GM18511 (cell line): ENCODE results near the gene SMIM45.

ENCODE experiments used
- ATAC-seq: cut with Tn5 transposase; IDR thresholded peaks from one replicate; pipeline ENCODE4 v1.9.1; 2021; ENCODE audit warnings: mild to moderate bottlenecking, moderate library complexity; ENCODE audit not compliant: unreplicated experiment

The SMIM45 gene

GRCh38 chr22:41951898-41952474, at the start of gene SMIM45:
Gene SMIM45, plus strand, starts transcription at chr22:41952150.
- ATAC-seq: no peak

- ATAC-seq: no peak
These were observed 49.0 kb upstream of the SMIM45 start for GRCh38 chr22:41902932-41903421.

DNA sequence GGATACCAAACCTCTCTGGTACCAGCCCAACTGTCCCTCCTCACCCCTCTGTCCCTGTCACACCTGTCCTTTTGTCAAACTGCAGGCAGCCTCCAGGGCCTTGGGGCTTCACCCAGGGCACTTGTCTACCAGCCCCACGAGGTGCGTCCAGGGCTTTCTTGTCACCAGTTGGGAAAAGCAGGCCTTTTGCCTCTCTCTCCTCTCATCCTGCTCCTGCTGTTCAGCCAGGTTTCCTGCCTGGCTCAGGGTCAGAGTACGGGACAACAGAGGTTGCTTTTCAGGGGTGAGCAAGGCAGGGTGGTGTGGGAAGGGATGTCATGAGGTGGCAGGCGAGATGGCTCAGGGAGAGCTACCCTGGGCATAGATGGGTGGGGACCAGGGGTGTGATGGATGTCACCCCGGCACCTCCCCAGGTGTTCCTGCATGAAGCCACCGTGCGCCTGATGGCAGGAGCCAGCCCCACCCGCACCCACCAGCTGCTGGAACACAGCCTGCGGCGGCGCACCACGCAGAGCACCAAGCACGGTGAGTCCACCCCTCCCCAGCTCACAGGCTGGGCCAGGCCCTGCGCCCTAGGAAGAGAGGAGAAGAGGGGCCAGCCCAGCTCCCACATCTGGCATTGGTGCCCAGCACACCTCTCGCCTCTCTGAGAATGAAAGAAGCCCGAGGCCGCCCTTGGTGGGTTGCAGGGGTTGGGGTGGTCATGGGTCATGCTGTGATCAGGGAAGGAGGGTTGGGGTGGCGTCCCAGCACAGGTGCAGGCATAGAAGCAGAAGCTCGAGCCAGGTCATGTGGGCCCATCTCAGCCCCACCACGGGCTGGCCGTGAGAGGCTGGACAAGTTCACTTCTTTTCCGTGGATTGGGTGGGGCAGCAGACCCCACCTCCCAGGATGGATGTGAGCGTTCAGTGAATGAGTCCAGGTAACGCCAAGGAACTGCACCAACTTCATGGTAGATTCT, 47.2 kb upstream of the SMIM45 start:
- ATAC-seq: no peak

DNA sequence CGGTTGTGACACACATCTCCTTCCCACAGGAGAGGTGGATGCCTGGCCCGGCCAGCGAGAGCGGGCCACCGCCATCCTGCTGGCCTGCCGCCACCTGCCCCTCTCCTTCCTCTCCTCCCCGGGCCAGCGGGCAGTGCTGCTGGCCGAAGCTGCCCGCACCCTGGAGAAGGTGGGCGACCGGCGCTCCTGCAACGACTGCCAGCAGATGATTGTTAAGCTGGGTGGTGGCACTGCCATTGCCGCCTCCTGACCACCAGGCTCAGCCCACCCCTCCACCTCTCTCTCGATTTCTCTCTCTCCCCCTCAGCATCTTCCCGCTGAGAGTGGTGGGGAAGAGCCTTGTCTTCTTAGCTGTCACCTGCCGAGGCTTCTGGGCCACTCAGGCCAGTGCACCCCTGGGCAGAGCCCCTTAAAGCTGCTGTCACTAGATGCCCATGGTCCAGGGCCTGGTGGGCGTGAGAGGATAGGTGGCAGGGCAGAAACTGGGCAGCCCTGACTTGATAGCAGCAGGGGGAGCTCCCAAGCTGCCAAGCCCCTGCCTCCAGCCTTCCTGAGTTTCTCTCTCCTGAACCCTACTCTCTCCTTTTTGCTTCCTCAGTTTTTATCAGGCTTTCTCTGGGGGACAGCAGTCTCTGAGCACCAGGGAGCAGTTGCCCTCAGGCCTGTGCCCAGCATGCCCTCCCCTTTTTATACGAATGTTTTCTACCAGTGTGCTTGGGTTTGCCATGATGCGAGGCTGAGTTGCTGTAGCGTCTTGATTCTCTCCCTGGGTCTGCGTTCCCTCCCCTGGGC, 46.3 kb upstream of the SMIM45 start:
- ATAC-seq: no peak

DNA sequence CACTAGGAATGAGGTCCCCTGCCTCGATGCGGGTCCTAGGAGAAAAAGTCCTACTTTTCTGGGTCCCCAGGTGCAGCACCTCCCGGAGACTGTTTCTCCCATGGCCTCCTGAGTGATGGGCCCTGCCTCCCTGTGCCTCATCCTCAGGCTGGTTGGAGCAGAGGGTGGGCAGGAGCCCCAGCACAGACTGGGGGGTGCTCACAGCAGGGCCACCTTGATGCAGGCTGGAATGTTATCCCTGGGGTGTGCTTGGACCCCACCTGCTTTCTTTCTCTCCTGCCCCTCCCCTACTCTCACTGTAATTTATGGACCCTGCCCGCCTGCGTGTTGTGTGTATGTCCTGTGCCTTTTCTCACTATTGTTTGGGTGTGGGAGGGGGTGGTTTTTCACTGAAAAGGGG, 45.1 kb upstream of the SMIM45 start:
- no peak for ATAC-seq

- ATAC-seq: no peak
These were observed 44.2 kb upstream of the SMIM45 start for GRCh38 chr22:41907436-41908401.

- no peak for ATAC-seq
These were observed 43.3 kb upstream of the SMIM45 start for GRCh38 chr22:41908411-41909309.

GRCh38 chr22:41909310-41910049, 42.5 kb upstream of the SMIM45 start:
- no peak for ATAC-seq

GRCh38 chr22:41910050-41911000, 41.6 kb upstream of the SMIM45 start:
- no peak for ATAC-seq

DNA sequence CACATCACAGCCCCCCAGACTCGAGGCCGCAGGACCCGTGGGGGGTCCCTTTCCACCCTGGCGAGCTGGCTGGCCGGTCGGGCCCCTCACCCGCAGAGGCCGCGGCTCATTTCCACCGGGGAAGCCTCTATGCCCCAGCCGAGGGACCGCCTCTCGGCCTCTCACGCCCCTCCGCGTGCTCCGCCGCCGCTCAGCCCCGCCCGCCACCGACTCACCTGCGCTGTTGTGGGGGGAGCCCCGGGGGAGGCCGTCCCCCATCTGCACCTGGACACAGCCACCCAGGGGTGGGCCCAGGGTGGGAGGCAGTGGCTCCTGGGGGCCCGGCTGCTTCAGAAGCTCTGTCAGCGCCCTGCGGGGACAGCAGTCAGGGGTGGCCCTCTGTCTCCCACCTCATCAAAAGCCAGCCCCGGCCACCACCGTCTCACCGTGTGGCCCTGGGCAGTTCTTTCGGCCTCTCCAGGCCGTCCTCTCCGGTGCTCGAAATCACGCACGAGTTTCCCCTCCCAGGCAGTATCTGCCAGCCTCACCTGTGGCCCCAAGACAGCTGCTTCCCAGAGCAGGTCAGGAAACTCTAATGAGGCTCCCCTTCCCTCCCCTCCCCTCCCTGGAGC, 40.8 kb upstream of the SMIM45 start:
- no peak for ATAC-seq

DNA sequence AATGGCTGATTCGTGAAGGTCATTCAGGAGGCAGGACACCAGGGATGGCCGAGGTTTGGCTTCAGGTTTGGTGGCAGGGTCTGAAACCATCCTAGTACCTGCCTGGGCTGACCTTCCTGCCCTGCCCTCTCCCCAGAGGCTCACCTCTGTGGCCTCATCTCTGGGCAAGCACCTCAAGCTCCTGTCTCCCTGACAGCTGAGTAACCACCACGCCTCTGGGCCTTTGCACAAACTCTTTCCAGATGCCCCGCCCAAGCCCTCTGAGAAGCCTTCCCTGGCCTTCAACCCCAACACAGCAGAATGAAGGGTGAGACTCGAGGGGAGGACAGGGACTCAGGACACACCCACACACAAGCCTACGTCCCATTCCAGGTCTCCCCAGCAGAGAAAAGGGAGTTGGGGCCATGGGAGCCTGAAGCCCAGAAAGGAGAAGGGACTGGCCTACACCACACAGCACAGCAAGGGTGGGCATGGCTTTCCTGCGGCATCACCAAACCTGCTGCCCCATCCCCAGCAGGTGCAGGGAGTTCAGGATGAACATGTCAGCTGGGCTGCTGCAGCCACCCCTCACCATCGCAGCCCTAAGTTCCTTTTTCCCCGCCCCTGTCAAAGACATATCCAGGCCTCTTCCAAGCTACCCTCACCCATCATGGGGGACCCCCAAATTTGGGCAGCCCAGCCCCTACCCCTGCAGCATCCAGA, 39.5 kb upstream of the SMIM45 start:
- ATAC-seq: no peak

DNA sequence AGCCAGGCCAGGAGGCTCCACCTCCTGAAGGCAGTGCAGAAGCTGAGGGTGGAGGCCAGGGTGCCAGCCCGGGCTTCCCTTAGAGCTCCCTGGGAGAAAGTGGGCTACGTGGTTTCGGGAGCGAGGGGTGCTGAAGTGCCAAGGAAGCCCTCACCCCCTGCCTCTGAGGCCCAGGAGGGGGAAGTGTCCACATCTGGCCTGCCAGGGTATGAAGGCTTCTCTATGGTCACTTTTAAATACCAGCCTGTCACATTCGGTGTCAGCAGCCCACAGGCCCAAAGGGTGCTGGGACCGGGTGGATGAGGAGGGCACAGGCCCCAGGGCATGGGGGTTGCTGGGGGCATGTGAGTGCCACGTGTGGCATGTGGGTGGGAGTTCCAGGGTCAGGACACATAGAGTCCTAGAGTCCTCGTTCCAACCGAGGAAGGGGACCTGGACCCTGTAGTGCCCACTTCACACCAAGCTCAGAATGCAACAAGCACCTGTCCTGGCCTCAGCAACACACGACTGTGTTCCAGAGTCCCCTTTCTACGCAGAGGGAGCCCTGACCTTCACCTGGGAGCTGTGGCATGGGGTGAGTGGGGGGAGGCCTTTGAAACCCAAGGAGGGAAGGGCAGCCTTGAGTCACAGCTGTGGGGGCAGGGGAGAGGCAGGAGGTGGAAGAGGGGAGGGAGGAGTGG, 38.8 kb upstream of the SMIM45 start:
- ATAC-seq: no peak

DNA sequence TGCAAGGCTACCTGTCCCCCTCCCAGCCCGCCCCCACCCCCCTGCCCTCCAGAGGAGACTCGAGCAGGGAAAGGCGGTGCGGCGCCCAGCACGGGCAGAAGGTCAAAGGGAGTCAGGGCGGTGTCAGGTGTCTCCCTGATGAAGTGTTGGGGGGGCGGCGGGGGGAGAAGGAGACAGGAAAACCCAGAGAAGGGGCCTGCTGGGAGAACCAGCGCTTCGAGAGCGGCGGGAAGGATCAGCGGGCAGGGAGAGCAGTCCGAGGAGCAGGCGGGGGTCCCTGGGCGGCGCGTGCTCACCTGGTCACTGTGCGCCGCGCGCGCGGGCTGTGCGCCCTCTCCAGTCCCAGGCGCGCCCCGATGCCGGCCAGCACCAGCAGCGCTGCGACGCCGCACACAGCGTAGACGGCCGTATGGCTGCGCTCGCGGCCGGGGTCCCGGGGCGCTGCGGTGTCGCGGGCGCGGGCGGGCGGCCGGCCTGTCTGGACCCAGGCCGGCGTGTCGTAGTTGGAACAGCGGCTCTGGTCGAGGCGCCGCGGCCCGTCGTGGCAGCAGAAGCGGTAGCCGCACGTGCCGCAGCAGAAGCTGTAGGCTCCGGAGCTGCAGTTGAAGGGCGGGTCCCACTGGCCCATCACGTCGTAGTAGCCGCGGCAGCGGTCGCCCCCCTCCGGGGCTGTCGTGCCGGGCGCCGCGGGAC, 38.0 kb upstream of the SMIM45 start:
- no peak for ATAC-seq

- ATAC-seq: no peak
These were observed 37.3 kb upstream of the SMIM45 start for GRCh38 chr22:41914611-41915034.
